GM21717 (cell line): ENCODE measurements around the gene CCPG1.

Source experiments
- ATAC-seq: cut with Tn5 transposase; IDR thresholded peaks from one replicate; pipeline ENCODE4 v1.9.1; 2021; ENCODE audit warnings: mild to moderate bottlenecking, moderate library complexity; ENCODE audit not compliant: unreplicated experiment

Gene CCPG1

GRCh38 chr15:55389264-55389607 lies 18.9 kb downstream of the CCPG1 start:
- ATAC-seq: no peak

GRCh38 chr15:55387027-55387426 lies 21.1 kb downstream of the CCPG1 start:
- no peak for ATAC-seq

GRCh38 chr15:55383687-55384086 lies 24.5 kb downstream of the CCPG1 start:
- ATAC-seq: no peak

- no peak for ATAC-seq
Observed at GRCh38 chr15:55381595-55381994, 26.6 kb downstream of the CCPG1 start.

DNA sequence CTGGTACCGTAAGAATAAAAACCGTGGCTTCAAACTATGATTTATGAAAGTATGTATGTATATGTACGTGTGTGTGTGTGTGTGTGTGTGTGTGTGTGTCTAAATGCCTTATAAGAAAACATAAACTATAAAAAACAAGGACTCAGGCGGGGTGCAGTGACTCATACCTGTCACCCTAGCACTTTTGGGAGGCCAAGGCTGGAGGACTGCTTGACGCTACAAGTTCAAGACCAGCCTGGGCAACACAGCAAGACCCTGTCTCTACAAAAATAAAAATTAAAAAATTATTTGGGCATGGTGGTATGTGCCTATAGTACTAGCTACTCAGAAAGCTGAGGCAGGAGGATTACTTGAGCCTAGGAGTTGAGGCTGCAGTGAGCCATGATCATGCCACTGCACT lies 29.1 kb downstream of the CCPG1 start:
- no peak for ATAC-seq

GRCh38 chr15:55372701-55373440 lies 35.3 kb downstream of the CCPG1 start:
- no peak for ATAC-seq

- no peak for ATAC-seq
Observed at GRCh38 chr15:55366981-55367380, 41.2 kb downstream of the CCPG1 start.

DNA sequence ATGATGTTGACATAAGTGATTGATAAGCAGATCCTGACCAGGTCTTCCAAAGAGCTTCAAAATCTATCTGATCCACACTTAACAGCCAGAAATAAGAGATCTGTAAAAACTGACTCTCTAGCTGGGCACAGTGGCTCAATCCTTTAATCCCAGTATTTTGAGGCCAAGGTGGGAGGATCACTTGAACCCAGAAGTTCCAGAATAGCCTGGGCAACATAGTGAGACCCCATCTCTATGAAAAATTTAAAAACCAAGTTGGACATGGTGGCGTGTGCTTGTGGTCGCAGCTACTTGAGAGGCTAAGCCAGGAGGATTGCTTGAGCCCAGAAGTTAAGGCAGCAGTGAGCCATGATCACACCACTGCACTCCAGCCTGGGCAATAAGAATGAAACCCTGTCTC lies 45.5 kb downstream of the CCPG1 start:
- ATAC-seq: no peak

GRCh38 chr15:55361048-55361447 lies 47.1 kb downstream of the CCPG1 start:
- no peak for ATAC-seq

GRCh38 chr15:55360256-55360655 lies 47.9 kb downstream of the CCPG1 start:
- ATAC-seq: no peak

DNA sequence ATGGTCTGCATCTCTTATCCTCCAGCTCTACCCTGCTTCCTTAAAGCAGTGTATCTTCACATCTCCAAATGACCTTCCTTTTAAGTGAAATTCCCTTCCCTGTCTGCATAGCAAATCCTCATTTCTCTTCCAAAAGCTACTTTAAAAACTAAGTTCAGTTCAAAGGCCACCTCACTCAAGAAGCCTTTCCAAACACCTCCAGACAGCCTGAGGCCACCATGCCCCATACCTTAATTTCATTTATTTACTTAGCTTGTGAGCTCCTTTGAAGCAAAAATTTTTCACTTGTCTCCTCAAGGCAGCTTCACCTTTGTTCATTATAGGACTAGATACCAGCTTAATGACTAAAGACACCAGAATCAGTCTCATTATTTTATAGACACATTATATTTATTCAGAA lies 49.7 kb downstream of the CCPG1 start:
- ATAC-seq: no peak

GRCh38 chr15:55357774-55358173 lies 50.4 kb downstream of the CCPG1 start:
- ATAC-seq: no peak

GRCh38 chr15:55356985-55357585 lies 51.1 kb downstream of the CCPG1 start:
- no peak for ATAC-seq

DNA sequence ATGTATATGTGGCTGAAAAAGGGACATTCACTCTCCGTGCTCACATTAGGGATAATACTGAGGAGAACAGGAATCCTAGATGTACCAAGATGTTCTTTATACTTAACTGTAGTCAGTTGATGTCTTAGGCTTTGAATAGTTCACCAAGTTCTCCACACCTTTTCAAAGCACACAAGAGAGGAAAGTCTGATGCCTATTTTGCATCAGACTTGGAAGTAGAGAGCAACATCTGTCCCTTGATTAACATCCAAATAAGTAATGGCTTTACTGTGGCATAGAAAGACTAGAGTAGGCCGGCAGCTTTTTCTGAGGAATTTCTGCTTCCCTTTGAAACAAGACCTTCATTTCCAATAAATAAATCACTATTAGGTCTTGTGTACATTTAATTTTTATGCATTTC lies 55.1 kb downstream of the CCPG1 start:
- ATAC-seq: no peak

- ATAC-seq: no peak
Observed at GRCh38 chr15:55349282-55349681, 58.9 kb downstream of the CCPG1 start.

- no peak for ATAC-seq
Observed at GRCh38 chr15:55348281-55348778, 59.8 kb downstream of the CCPG1 start.

- ATAC-seq: no peak
Observed at GRCh38 chr15:55344206-55344605, 64.0 kb downstream of the CCPG1 start.

- ATAC-seq: no peak
Observed at GRCh38 chr15:55343168-55343567, 65.0 kb downstream of the CCPG1 start.

DNA sequence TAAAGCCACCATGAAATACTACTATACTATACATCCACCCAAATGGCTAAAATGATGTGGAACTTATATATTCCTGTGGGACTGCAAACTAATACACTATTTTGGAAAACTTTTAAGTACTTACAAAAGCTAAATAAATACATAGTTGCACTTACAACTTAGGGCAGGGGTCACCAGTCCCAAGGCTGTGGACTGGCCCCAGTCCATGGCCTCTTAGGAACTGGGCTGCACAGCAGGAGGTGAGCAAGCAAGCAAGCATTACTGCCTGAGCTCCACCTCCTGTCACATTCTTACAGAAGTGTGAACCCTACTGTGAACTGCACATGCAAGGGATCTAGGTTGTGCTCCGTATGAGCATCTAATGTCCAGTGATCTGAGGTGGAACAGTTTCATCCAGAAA lies 71.0 kb downstream of the CCPG1 start:
- no peak for ATAC-seq

DNA sequence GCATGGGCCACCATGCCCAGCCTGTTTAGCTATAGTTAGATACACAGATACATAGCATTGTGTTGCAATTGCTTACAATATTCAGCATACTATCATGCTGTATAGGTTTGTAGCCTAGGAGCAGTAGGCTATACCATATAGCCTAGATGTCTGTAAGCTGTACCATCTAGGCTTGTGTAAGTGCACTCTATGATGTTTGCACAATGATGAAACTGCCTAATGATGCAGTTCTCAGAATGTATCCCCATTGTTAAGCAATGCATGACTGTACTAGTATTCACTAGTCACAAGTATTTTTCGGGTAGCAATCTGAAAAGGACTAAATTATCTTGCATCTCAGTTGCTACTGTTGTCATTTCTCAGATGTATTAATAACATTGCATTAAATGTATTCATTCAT lies 73.2 kb downstream of the CCPG1 start:
- no peak for ATAC-seq

DNA sequence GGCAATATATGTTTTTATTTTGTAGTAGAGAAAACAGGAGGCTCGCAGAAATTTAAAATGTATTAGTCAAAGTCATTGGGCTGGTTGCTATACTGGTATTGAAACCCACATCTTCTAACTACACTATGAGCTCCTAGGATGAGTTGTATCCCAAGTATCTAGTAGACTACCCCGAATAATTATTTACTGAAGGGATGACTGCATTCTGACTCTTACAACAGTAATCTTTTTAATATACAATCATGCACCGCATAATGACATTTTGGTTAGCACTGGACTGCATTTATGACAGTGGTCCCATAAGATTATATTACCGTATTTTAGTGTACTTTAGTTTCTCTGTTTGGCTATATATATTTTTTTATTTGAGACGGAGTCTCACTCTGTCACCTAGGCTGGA lies 73.8 kb downstream of the CCPG1 start:
- no peak for ATAC-seq

GRCh38 chr15:55327387-55327786 lies 80.8 kb downstream of the CCPG1 start:
- no peak for ATAC-seq

GRCh38 chr15:55322467-55322866 lies 85.7 kb downstream of the CCPG1 start:
- no peak for ATAC-seq
